HG02759 (cell line): ENCODE measurements around the gene ANKMY1.
"Not testable (repeated sequence)": the region's sequence is repeated elsewhere in the genome, so short reads cannot be mapped to it uniquely, and the experiment has no call there.

ENCODE experiments used
- ATAC-seq: cut with Tn5 transposase; IDR thresholded peaks from one replicate; pipeline ENCODE4 v1.9.1; 2021; ENCODE audit warnings: mild to moderate bottlenecking, moderate library complexity; ENCODE audit not compliant: unreplicated experiment

ANKMY1 gene

DNA sequence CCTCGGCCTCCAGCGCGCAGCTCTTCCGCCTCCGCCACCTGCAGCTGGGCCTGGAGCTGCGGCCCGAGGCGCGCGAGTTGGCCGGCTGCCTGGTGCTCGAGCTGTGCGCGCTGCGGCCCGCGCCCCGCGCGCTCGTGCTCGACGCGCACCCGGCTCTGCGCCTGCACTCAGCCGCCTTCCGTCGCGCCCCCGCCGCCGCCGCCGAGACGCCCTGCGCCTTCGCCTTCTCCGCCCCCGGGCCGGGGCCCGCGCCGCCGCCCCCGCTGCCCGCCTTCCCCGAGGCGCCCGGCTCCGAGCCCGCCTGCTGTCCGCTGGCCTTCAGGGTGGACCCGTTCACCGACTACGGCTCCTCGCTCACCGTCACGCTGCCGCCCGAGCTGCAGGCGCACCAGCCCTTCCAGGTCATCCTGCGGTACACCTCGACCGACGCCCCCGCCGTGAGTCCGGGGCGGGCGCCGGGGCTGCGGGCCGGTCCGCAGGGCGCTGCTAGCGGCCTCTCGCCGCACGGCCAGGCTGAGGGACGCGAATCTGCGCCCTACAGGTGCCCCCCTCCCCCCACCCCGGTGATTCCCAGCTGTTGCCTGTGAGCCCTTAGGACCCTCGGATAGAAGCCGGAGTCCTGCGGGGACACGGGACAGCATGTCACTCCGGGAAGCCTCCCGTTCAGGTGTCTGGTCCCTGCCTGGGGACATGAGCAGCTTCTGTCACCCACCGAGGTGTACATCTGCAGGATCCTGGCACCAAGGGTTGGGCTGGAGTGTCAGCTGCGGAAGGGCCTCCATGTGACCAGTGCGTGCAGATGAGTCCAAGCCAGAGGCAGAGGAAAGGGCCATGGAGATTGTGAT is 11.1 kb upstream of the ANKMY1 start:
- ATAC-seq = peak; percentile 32

DNA sequence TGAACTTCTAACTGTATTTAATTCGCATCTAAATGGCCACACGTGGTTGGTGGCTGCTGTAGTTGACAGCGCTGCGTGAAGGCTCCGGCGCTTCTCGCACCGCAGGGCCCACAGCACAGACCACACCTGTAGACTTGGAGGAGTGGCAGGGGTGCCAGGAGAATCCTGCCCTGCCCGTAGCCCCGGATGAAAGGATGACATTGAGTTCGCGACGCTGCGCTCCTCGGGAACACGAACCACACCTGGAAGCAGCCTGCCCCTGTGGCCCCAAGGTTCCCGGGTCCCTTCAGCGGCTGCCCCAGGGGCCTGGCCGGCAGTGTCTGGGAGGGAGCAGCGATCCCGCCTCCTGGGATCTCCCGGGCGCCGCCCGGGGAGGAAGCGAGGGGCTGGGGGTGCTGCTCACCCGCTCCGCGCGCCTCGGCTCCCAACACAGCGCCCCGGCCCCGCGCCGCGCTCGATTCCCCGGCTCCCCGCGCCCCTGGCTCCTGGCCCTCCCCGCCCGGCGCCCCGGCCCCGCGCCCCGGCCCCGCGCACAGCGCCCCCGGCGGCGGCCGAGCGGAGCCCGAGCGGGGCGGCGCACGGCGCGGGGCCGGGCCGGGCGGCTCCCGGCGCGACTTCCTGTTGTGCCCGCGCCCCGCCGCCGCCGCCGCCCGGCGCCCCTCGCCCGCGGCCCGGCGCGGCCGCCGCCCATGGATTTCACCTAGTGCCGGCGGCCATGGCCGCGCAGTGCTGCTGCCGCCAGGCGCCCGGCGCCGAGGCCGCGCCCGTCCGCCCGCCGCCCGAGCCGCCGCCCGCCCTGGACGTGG is 10.3 kb upstream of the ANKMY1 start, which contains the start of gene RNPEPL1:
Gene RNPEPL1, plus strand, starts transcription at position 613 of the 806 bp plus-strand sequence. Its CDS starts 103 bp downstream, at position 716.
- peak; percentile 49 for ATAC-seq

DNA sequence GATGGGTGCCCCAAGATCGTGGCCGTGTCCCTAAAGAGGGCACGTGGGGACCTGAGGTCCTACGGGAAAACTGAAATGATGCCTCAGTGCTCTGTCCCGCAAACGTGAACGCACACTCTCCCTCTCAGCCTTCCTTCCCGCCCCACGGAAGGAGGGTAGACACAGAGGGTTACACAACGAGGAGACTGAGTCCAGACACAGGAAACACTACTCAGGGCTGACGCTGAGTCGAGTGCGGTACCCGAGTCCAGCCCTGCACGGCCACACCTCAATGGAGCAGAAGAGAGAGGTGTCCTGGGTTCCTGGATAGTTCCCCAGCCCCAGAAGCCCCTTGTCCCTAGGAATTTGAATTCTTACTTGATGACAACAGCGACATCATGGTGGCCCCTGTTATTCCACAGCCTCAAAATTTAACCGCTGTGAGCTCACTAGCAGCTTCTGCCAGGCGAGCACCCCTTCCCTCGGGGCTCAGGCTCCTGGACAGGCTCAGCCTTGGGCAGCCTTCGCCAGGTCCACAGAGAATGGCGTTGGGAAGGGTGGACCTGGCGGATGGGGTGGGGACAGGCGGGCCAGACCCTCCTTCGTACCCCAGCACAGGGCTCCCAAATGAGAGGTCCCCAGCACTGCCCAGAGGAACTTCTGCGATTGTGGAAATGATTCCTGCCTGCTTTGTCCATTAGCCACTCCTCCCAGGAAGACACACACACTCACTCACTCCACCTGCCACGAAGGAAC is 9.5 kb upstream of the ANKMY1 start:
- ATAC-seq = no peak

- peak; percentile 49 for ATAC-seq
These were observed 8.7 kb upstream of the ANKMY1 start for GRCh38 chr2:240566203-240567136.

GRCh38 chr2:240565333-240566202 is 7.8 kb upstream of the ANKMY1 start:
- ATAC-seq = peak; percentile 26

- no peak for ATAC-seq
These were observed 7.0 kb upstream of the ANKMY1 start for GRCh38 chr2:240564561-240565332.

DNA sequence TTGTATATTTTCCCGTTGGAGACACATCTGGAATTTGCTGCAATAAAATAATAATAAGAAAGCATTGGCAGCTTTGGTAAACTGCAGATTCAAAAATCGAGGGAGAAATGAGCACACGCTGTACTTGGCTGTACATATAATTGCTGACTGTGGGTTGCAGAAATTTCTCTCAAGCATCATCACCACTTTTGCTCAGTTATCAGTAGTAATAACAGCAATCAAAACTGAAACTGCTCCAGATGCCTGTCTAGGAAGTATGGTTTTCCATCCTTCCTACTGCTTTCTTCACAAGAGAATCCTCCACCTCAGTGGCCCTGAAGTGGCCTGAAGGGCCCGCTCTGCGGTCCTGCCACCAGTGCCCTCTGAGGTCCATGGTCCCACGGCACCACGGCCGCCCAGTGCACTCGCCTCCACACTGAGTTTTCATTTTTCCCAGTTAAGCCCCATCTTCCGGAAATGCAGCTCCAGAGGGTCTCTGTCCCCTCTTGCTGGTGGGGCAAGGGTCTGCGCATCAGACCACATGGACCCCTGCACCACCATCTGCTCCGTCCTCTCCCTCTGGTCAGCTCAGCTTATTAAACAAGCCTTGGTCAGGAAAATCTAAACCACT is 6.3 kb upstream of the ANKMY1 start:
- no peak for ATAC-seq

- not testable (repeated sequence) for ATAC-seq
These were observed 5.4 kb upstream of the ANKMY1 start for GRCh38 chr2:240563231-240563630.

GRCh38 chr2:240561325-240561971 is 3.7 kb upstream of the ANKMY1 start:
- peak; percentile 1 for ATAC-seq

DNA sequence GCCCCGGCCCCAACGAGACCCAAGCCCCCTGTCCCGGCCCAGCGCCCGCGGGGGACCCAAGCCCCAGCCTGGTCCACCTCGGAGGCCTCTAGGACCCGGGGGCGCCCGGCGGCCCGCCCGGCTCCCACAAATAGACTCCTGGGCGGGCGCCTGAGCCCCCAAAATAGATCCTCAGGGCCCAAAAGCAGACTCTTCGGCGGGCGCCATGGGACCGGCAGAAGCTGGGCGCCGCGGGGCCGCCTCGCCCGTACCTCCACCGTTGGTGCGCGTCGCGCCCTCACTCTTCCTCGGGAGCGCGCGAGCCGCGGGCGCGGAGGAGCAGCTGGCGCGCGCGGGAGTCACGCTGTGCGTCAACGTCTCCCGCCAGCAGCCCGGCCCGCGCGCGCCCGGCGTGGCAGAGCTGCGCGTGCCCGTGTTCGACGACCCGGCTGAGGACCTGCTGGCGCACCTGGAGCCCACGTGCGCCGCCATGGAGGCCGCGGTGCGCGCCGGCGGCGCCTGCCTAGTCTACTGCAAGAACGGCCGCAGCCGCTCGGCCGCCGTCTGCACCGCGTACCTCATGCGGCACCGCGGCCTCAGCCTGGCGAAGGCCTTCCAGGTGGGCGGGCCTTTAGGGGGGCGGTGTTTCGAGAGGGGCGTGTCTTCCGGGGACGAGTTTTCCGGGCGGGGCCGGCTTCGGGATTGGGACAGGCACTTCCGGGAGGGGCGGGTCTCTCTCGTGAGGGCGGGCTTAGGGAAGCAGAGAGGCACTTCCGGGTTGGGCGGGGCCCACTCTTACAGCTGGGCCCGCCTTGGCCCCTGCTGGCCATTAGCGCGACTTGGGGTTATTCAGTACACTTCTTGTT is 2.9 kb upstream of the ANKMY1 start:
- peak; percentile 65 for ATAC-seq

DNA sequence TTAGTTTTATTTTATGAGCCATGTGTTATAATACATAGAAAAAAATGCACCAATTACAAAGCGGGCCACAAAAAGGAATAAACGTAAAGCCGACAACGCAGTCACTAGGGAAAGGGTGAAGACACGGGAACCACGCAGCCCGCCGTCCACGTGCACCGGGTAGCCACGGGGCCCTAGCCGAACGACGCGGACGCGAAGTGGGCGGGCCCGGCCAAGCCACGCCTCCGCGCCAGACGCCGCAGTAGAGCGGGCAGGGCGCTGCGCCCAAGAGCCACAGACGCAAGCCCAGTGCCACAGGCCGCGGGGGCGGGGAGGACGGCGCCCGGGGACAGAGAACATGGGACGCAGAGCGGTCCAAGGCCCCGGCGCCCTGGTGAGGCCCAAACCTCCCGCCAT is 2.3 kb upstream of the ANKMY1 start, which contains the start of gene DUSP28:
Gene DUSP28, plus strand, starts transcription at position 274 of the 396 bp plus-strand sequence. CDS start 328 bp downstream, outside the sequence.
- ATAC-seq = peak; percentile 56

- ATAC-seq = no peak
These were observed 1.5 kb upstream of the ANKMY1 start for GRCh38 chr2:240559286-240559685.

GRCh38 chr2:240558236-240558761 is 511 bp upstream of the ANKMY1 start:
- ATAC-seq = no peak

DNA sequence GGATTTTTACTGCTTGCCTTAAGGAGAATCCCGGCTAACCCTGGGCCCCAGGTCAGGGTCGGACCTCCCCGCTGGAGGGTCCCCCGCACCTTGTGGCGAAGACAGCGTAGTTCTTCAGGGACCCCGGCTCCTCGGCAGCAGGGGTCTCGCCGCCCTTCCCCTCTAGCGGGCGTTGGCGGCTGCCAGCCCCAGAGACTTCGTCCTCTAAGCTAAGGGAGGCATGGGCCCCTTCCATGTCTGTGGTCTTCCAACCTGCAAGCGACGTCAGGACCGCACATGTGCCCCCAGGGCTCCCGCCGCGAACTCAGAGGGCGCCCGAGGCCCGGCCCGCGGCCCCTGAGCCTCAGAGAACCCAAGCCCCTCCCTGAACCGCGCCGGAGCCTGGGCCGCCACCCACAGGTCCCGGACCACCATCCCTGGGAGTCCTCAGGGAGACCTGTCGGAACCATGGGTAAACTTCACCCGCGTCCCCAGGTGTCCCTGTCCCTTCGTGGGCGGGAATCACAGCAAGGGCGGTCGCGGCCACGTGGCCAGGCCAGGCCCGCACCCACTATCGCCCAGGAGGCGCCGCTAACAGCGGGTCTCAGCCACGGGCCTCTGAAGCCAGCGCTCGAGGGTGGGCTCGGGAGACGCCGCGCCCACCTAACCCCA is 562 bp downstream of the ANKMY1 start:
- no peak for ATAC-seq

GRCh38 chr2:240556553-240557100 is 1.2 kb downstream of the ANKMY1 start:
- no peak for ATAC-seq
